BLaER1 treated with 17β-estradiol and CSF1 and Interleukin-3, amounts not matched to agents 10 nM and 100 nM (cell line): Measurements from ENCODE around the gene NCBP2L.
A peak's percentile ranks its signal among the peaks of the same experiment; 100 is the strongest.

ENCODE experiments used
- H3K27ac ChIP-seq, 11 experiments: shearing (Covaris generic); formaldehyde crosslinking; 2 replicates each; pipeline ENCODE4 v1.8.1; 2022
- H3K27me3 ChIP-seq, 11 experiments: shearing (Covaris generic); formaldehyde crosslinking; 2 replicates each; pipeline ENCODE4 v1.8.1; 2022
- H3K36me3 ChIP-seq, 11 experiments: shearing (Covaris generic); formaldehyde crosslinking; 2 replicates each; pipeline ENCODE4 v1.8.1; 2022
- H3K4me1 ChIP-seq, 10 experiments: shearing (Covaris generic); formaldehyde crosslinking; 2 replicates each; pipeline ENCODE4 v1.8.1; 2022
- H3K4me2 ChIP-seq, 11 experiments: shearing (Covaris generic); formaldehyde crosslinking; 2 replicates each; pipeline ENCODE4 v1.8.1; 2022
- H3K4me3 ChIP-seq, 10 experiments: shearing (Covaris generic); formaldehyde crosslinking; 2 replicates each; pipeline ENCODE4 v1.8.1; 2022
- H3K9ac ChIP-seq, 11 experiments: shearing (Covaris generic); formaldehyde crosslinking; 2 replicates each; pipeline ENCODE4 v1.8.1; 2022
- H3K9me3 ChIP-seq, 11 experiments: shearing (Covaris generic); formaldehyde crosslinking; replicated peaks in 1 of 11; 2 replicates each; pipeline ENCODE4 v1.8.1; 2022
- H4K20me1 ChIP-seq, 11 experiments: shearing (Covaris generic); formaldehyde crosslinking; 2 replicates each; pipeline ENCODE4 v1.8.1; 2022
- Cebpa-rat ChIP-seq, 11 experiments: shearing (Covaris generic); IDR thresholded peaks; 2 replicates each; pipeline ENCODE4 v1.8.1; 2022

NCBP2L gene

GRCh38 chrX:107777536-107777832 lies at the start of gene NCBP2L:
TSS of gene NCBP2L (plus strand) at chrX:107777733. CDS start at chrX:107794221, 16,488 bp downstream.
- Histone ChIP-seq H3K9me3 (no peaks in the 10 kb centered on the region), H3K4me2 (peak within 1 kb of the TSS; percentile 73 to 95 (median 89)), H3K27ac (no peak within 1 kb of the TSS), H3K9ac (peak within 1 kb of the TSS in 7 of 11 experiments; percentile 28 to 68 (median 55); a peak in 8 of 22 replicates), H4K20me1 (peaks cover 0 to 11% (median 0%) of the 10 kb centered on the region in 11 experiments; a peak in 7 of 22 replicates), H3K4me3 (peak within 1 kb of the TSS; percentile 50 to 71 (median 56); a peak in 19 of 20 replicates), H3K36me3 (no peaks in the 10 kb centered on the region), H3K27me3 (peaks cover 55 to 80% (median 70%) of the 10 kb centered on the region in 11 experiments), H3K4me1 (peaks cover 0 to 14% (median 3%) of the 10 kb centered on the region in 10 experiments; a peak in 4 of 20 replicates)
- no peak for TF ChIP-seq Cebpa-rat (IDR thresholded peaks at IDR 0.05)

GRCh38 chrX:107728371-107729099 lies 49.0 kb upstream of the NCBP2L start:
- TF ChIP-seq Cebpa-rat (IDR thresholded peaks at IDR 0.05): no peak
- Histone ChIP-seq H3K4me3 (no peak overlapping the region), H3K36me3 (no peaks in the 10 kb centered on the region), H3K4me2 (no peak overlapping the region), H3K9ac (no peak overlapping the region), H3K27ac (no peak overlapping the region), H4K20me1 (peaks cover 0 to 4% (median 0%) of the 10 kb centered on the region in 11 experiments; a peak in 4 of 22 replicates), H3K4me1 (peaks cover 5 to 48% (median 16%) of the 10 kb centered on the region in 10 experiments), H3K9me3 (no peaks in the 10 kb centered on the region), H3K27me3 (peaks cover 63 to 98% (median 82%) of the 10 kb centered on the region in 11 experiments)

DNA sequence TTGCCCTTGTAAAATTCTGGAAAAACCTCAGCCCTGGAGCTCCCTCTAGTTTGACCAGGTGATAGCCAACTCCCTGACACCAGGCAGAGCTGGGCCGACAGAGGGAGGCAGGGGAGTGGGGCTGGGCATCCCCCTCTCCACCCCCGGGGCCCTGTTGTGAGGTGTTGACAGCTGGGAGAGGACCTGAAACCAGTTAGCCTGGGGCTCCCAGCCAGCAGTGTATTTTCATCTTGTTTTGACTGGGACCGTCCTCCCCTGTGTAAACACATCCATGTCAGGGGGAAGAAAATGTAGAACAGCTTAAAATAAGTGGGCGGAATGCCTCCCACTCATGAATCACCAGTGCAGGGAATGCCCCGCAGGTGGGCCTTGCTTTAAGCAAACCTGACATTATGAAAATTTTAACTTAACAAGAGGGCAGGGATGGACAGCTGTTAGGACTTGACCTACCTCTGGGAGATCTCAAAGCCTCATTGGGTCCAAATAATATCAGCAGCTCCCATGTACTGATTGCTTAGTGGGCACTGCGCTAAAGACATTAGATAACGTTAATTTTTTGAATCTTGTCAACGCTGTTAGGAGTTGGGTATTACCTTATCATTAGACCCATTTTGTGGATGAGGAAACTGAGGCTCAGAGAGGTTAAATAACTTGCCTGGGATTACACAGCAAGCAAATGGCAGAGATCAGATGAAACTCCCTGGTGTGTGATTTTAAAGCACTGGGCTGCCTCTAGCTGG lies 47.8 kb upstream of the NCBP2L start:
- Histone ChIP-seq H3K9me3 (no peaks in the 10 kb centered on the region), H3K36me3 (no peaks in the 10 kb centered on the region), H3K4me2 (peak overlapping the region in 2 of 11 experiments; percentile 4 to 9; a peak in 1 of 22 replicates), H4K20me1 (peaks cover 0 to 4% (median 0%) of the 10 kb centered on the region in 11 experiments; a peak in 2 of 22 replicates), H3K4me3 (no peak overlapping the region), H3K9ac (no peak overlapping the region), H3K27ac (no peak overlapping the region), H3K27me3 (peaks cover 58 to 97% (median 81%) of the 10 kb centered on the region in 11 experiments), H3K4me1 (peaks cover 5 to 53% (median 16%) of the 10 kb centered on the region in 10 experiments)
- no peak for TF ChIP-seq Cebpa-rat (IDR thresholded peaks at IDR 0.05)

- Histone ChIP-seq H3K9me3 (no peaks in the 10 kb centered on the region), H3K9ac (no peak overlapping the region), H4K20me1 (peaks cover 0 to 3% (median 0%) of the 10 kb centered on the region in 11 experiments; a peak in 2 of 22 replicates), H3K36me3 (no peaks in the 10 kb centered on the region), H3K4me2 (no peak overlapping the region), H3K4me3 (no peak overlapping the region), H3K27me3 (peaks cover 56 to 97% (median 81%) of the 10 kb centered on the region in 11 experiments), H3K4me1 (peaks cover 5 to 53% (median 16%) of the 10 kb centered on the region in 10 experiments), H3K27ac (no peak overlapping the region)
- TF ChIP-seq Cebpa-rat (IDR thresholded peaks at IDR 0.05): no peak
These were observed 47.3 kb upstream of the NCBP2L start for GRCh38 chrX:107730298-107730655.

DNA sequence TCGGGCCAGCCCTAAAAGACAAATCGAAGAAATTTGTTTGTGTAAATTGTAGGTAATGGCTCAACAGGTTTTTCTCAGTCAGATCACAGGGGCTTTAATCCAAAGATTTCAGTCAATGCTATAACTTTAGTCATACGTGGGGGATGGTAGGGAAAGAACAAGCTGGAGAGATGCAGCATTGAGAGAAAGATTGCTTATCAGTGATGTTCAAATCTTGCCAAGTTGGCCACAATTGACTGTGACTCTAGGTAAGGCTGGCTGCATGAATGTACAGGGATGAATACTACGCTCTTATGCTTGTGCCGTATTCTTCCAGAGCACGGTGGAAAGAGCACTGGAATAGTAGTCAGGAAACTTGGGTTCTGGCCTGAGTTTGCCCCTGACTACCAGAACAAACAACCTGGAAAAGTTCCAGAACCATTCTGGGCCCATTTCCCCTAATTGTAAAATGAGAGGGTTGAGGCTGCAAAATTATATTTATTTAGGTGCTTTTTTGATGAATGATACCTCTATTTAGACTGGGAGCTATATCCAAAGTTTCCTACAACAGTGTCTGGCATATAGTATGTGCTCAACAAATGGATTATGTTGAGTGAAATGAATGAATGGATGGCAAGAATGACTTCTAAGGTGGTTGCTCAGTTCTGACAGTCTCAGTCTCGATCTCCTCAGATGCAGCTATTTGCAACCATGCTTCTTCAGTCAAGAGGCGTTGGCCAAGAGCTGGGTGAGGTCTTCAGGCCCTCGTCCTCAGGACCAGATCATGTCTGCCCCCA lies 46.4 kb upstream of the NCBP2L start:
- no peak for TF ChIP-seq Cebpa-rat (IDR thresholded peaks at IDR 0.05)
- Histone ChIP-seq H3K9me3 (no peaks in the 10 kb centered on the region), H3K4me3 (no peak overlapping the region), H3K4me1 (peaks cover 5 to 49% (median 16%) of the 10 kb centered on the region in 10 experiments), H3K36me3 (no peaks in the 10 kb centered on the region), H4K20me1 (peaks cover 0 to 3% (median 0%) of the 10 kb centered on the region in 11 experiments; a peak in 1 of 22 replicates), H3K9ac (no peak overlapping the region; a peak in 1 of 22 replicates), H3K27ac (peak overlapping the region in 4 of 11 experiments; percentile 24 to 46 (median 40); a peak in 5 of 22 replicates), H3K4me2 (peak overlapping the region in 10 of 11 experiments; percentile 15 to 70 (median 56); a peak in 15 of 22 replicates), H3K27me3 (peaks cover 54 to 97% (median 81%) of the 10 kb centered on the region in 11 experiments)

- Histone ChIP-seq H3K9me3 (no peaks in the 10 kb centered on the region), H3K27me3 (peaks cover 54 to 97% (median 81%) of the 10 kb centered on the region in 11 experiments), H3K36me3 (no peaks in the 10 kb centered on the region), H3K4me1 (peaks cover 5 to 52% (median 16%) of the 10 kb centered on the region in 10 experiments), H3K9ac (no peak overlapping the region; a peak in 1 of 22 replicates), H3K4me2 (peak overlapping the region; percentile 15 to 70 (median 55); a peak in 18 of 22 replicates), H3K27ac (peak overlapping the region in 4 of 11 experiments; percentile 24 to 46 (median 40); a peak in 6 of 22 replicates), H3K4me3 (no peak overlapping the region), H4K20me1 (peaks cover 0 to 3% (median 0%) of the 10 kb centered on the region in 11 experiments; a peak in 1 of 22 replicates)
- TF ChIP-seq Cebpa-rat (IDR thresholded peaks at IDR 0.05): no peak
These were observed 45.6 kb upstream of the NCBP2L start for GRCh38 chrX:107731831-107732502.

GRCh38 chrX:107733686-107734085 lies 43.8 kb upstream of the NCBP2L start:
- Histone ChIP-seq H4K20me1 (peaks cover 0 to 3% (median 0%) of the 10 kb centered on the region in 11 experiments; a peak in 1 of 22 replicates), H3K36me3 (no peaks in the 10 kb centered on the region), H3K4me1 (peaks cover 5 to 52% (median 16%) of the 10 kb centered on the region in 10 experiments), H3K9ac (no peak overlapping the region), H3K9me3 (no peaks in the 10 kb centered on the region), H3K4me2 (no peak overlapping the region), H3K27me3 (peaks cover 38 to 95% (median 79%) of the 10 kb centered on the region in 11 experiments), H3K4me3 (no peak overlapping the region), H3K27ac (no peak overlapping the region)
- TF ChIP-seq Cebpa-rat (IDR thresholded peaks at IDR 0.05): no peak

DNA sequence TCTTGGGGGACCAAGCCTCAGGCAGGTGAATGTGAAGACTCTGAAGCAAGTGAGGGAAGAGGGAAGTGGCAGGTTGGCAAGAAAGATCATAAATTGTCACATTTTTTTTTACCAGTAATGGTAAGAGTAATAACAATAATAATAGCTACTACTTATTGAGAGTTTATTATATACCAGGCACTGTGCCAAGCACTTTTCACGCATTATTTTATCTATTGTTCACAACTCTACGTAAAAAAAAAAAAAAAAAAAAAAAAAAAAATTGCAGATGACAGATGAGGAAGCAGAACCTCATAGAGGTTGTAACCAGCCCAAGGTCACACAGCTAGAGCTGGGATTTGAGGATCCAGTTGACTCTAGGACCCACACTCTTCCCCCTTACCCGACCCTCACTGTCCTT lies 42.9 kb upstream of the NCBP2L start:
- Histone ChIP-seq H3K4me3 (no peak overlapping the region), H3K27me3 (peaks cover 31 to 95% (median 79%) of the 10 kb centered on the region in 11 experiments), H3K9me3 (no peaks in the 10 kb centered on the region), H3K4me2 (no peak overlapping the region), H3K9ac (no peak overlapping the region), H3K4me1 (peaks cover 5 to 43% (median 16%) of the 10 kb centered on the region in 10 experiments), H4K20me1 (peaks cover 0 to 3% (median 0%) of the 10 kb centered on the region in 11 experiments; a peak in 1 of 22 replicates), H3K36me3 (no peaks in the 10 kb centered on the region), H3K27ac (no peak overlapping the region)
- TF ChIP-seq Cebpa-rat (IDR thresholded peaks at IDR 0.05): no peak
